NK-92 (cell line): Measurements from ENCODE around the gene OR10C1.
"Not testable (repeated sequence)": the region's sequence is repeated elsewhere in the genome, so short reads cannot be mapped to it uniquely, and the experiment has no call there.

Experiments
- DNase-seq: peaks from one replicate; lab custom pipeline; 2025; ENCODE audit not compliant: unreplicated experiment; lab: John Stamatoyannopoulos, UW

Gene OR10C1

GRCh38 chr6:29439006-29439405 is at the start of gene OR10C1:
Gene OR10C1 (plus strand): TSS chr6:29439306. CDS start chr6:29440016, 710 bp downstream.
- no peak for DNase-seq

GRCh38 chr6:29395331-29395730 is 43.8 kb upstream of the OR10C1 start, which contains the start of gene OR12D2:
Gene OR12D2 (plus strand): TSS chr6:29395631. CDS start chr6:29396700, 1,069 bp downstream.
- no peak for DNase-seq

- no peak for DNase-seq
Measured at GRCh38 chr6:29399525-29399924, 39.6 kb upstream of the OR10C1 start.

- DNase-seq = no peak
Measured at GRCh38 chr6:29403801-29404200, 35.3 kb upstream of the OR10C1 start.

GRCh38 chr6:29414588-29414987 is 24.5 kb upstream of the OR10C1 start, which contains the start of gene OR12D1:
Gene OR12D1 (plus strand): TSS chr6:29414928.
- DNase-seq = no peak

GRCh38 chr6:29419516-29419915 is 19.6 kb upstream of the OR10C1 start:
- DNase-seq = no peak

- no peak for DNase-seq
Measured at GRCh38 chr6:29424168-29424567, 14.9 kb upstream of the OR10C1 start.

GRCh38 chr6:29424575-29424974 is 14.5 kb upstream of the OR10C1 start:
- DNase-seq = no peak

GRCh38 chr6:29425075-29425474 is 14.0 kb upstream of the OR10C1 start:
- DNase-seq = no peak

GRCh38 chr6:29426654-29427053 is 12.5 kb upstream of the OR10C1 start:
- DNase-seq = no peak

- not testable (repeated sequence) for DNase-seq
Measured at GRCh38 chr6:29436730-29437129, 2.4 kb upstream of the OR10C1 start.

- DNase-seq = no peak
Measured at GRCh38 chr6:29442719-29443118, 3.6 kb downstream of the OR10C1 start.

GRCh38 chr6:29444031-29444430 is 4.9 kb downstream of the OR10C1 start:
- DNase-seq = not testable (repeated sequence)

GRCh38 chr6:29447670-29448069 is 8.6 kb downstream of the OR10C1 start:
- no peak for DNase-seq

- DNase-seq = no peak
Measured at GRCh38 chr6:29451471-29452193, 12.5 kb downstream of the OR10C1 start.

- DNase-seq = no peak
Measured at GRCh38 chr6:29456971-29457370, 17.9 kb downstream of the OR10C1 start, which contains the start of the genes OR11A1 and OR2H1. Gene OR11A1 (minus strand): TSS chr6:29457071. CDS start chr6:29427641, 29,430 bp downstream. Gene OR2H1 (plus strand): TSS chr6:29457155. CDS start chr6:29461770, 4,615 bp downstream.

- DNase-seq = no peak
Measured at GRCh38 chr6:29461021-29461814, 22.1 kb downstream of the OR10C1 start.

GRCh38 chr6:29462022-29462421 is 22.9 kb downstream of the OR10C1 start:
- no peak for DNase-seq

GRCh38 chr6:29465279-29465678 is 26.2 kb downstream of the OR10C1 start:
- DNase-seq = no peak

GRCh38 chr6:29465801-29466200 is 26.7 kb downstream of the OR10C1 start:
- DNase-seq = no peak

GRCh38 chr6:29466241-29466640 is 27.1 kb downstream of the OR10C1 start:
- no peak for DNase-seq

- DNase-seq = no peak
Measured at GRCh38 chr6:29474996-29475395, 35.9 kb downstream of the OR10C1 start.
